Thyroid gland (tissue), 4 donors: ENCODE measurements around the gene NFATC4. TPM values are rescaled to one million over a fixed set of nuclear protein-coding genes. Genes with fewer than 3 reads are reported as not detected.
A peak's percentile ranks its signal among the peaks of the same experiment; 100 is the strongest.

ENCODE experiments used
- DNase-seq, 2 donors: peaks; one replicate each; pipeline ENCODE4 v3.0.0-alpha.2; 2019
- H3K27ac ChIP-seq, 3 donors: fragments of 200-600 bp; sonication (generic); 1 replicate in 2 of 3; 2 replicates in 1 of 3; pipeline ENCODE4 v1.5.1; 2016 to 2019; ENCODE audit warnings: mild to moderate bottlenecking in 1 of 3, moderate library complexity in 1 of 3
- H3K27me3 ChIP-seq: fragments of 200-600 bp; sonication (generic); one replicate; pipeline ENCODE4 v1.5.1; 2019
- H3K36me3 ChIP-seq, 2 donors: fragments of 200-600 bp; sonication (generic); one replicate each; pipeline ENCODE4 v1.5.1; 2016 to 2019
- H3K4me1 ChIP-seq, 2 donors: fragments of 200-600 bp; sonication (generic); one replicate each; pipeline ENCODE4 v1.5.1; 2017 to 2019
- H3K4me3 ChIP-seq, 3 donors: fragments of 200-600 bp; sonication (generic); replicated peaks in 1 of 3; 1 replicate in 2 of 3; 2 replicates in 1 of 3; pipeline ENCODE4 v1.5.1; 2016; ENCODE audit warnings: mild to moderate bottlenecking in 1 of 3
- H3K9me3 ChIP-seq: fragments of 200-600 bp; sonication (generic); one replicate; pipeline ENCODE4 v1.5.1; 2017
- CTCF ChIP-seq, 6 experiments: fragments of 200-600 bp in 3 of 6; fragments of 450-650 bp in 3 of 6; sonication (generic) in 3 of 6; IDR thresholded peaks; one replicate each; pipeline ENCODE4 v1.5.1; 2016 to 2019; ENCODE audit warnings: antibody characterized with exemption in 6 of 6, mild to moderate bottlenecking in 2 of 6, inconsistent platforms in 1 of 6, moderate library complexity in 1 of 6
- POLR2A ChIP-seq, 2 donors: fragments of 450-650 bp; IDR thresholded peaks; one replicate each; pipeline ENCODE4 v1.6.1; 2017; ENCODE audit warnings: antibody characterized with exemption in 2 of 2, mild to moderate bottlenecking in 2 of 2, moderate library complexity in 1 of 2
- WGBS, 2 donors: methylation state at CpG; one replicate each; pipeline ENCODE4 v1.1.5; 2017; 5-methylcytosine and 5-hydroxymethylcytosine counted together
- intact Hi-C: fragments of 100-400 bp; cut with DNase I; formaldehyde crosslinking; loops from one replicate; pipeline ENCODE4 v1.15.1; 2023
- total RNA-seq, 4 donors: library from RNA; depleted of rRNA; stranded (reverse); fragments of >200 nt; gene quantifications; one replicate each; pipeline ENCODE4 v1.2.3, GENCODE V29; 2016

Gene NFATC4
- total RNA-seq: 10 to 100 TPM; 19.4 to 41.3 (median 38.6) TPM

- Histone ChIP-seq H3K36me3 (no peaks in the 10 kb centered on the region), H3K9me3 (no peaks in the 10 kb centered on the region), H3K4me3 (peak within 1 kb of the TSS; percentile 24 to 91 (median 80)), H3K4me1 (peaks cover 17 to 19% of the 10 kb centered on the region in 2 donors), H3K27ac (peak within 1 kb of the TSS; percentile 94 to 96 (median 95)), H3K27me3 (no peaks in the 10 kb centered on the region)
- TF ChIP-seq POLR2A (IDR thresholded peaks at IDR 0.05) (no peak), CTCF (IDR thresholded peaks at IDR 0.05) (no peak)
- DNase-seq: peak; percentile 77 to 80
- intact Hi-C loops: loop anchor here (2.0 to 5.0 kb wide), 2 partner anchors 35 to 63 kb away; no protein-coding TSS in a partner anchor
- 2 to 5% methylated on average over 17 to 21 of the region's 21 CpGs for WGBS, 2 donors
Measured at GRCh38 chr14:24367514-24368211, at the start of gene NFATC4. Gene NFATC4 (plus strand): TSS chr14:24368184. CDS start chr14:24368341, 157 bp downstream.

- TF ChIP-seq CTCF (IDR thresholded peaks at IDR 0.05): no peak
- TF ChIP-seq POLR2A (IDR thresholded peaks at IDR 0.05): no peak
- no peak for DNase-seq
- no peak overlapping the region for H3K4me3 ChIP-seq
- H3K27ac ChIP-seq: no peak overlapping the region
- no peaks in the 10 kb centered on the region for H3K27me3 ChIP-seq
- WGBS, 2 donors: 84% methylated on average over 14 of the region's 14 CpGs
- no peaks in the 10 kb centered on the region for H3K9me3 ChIP-seq
- intact Hi-C loops: no loop called here
- H3K4me1 ChIP-seq: peaks cover 0 to 9% of the 10 kb centered on the region in 2 donors
- H3K36me3 ChIP-seq: no peaks in the 10 kb centered on the region
Measured at GRCh38 chr14:24321212-24321975, 46.6 kb upstream of the NFATC4 start.

GRCh38 chr14:24322672-24323071 lies 45.3 kb upstream of the NFATC4 start:
- intact Hi-C loops: no loop called here
- no peak for DNase-seq
- no peaks in the 10 kb centered on the region for H3K9me3 ChIP-seq
- H3K4me3 ChIP-seq: no peak overlapping the region
- TF ChIP-seq POLR2A (IDR thresholded peaks at IDR 0.05) (no peak), CTCF (IDR thresholded peaks at IDR 0.05) (no peak)
- H3K27ac ChIP-seq: no peak overlapping the region
- H3K27me3 ChIP-seq: no peaks in the 10 kb centered on the region
- no peaks in the 10 kb centered on the region for H3K36me3 ChIP-seq
- WGBS, 2 donors: 79 to 98% methylated on average over 5 to 10 of the region's 10 CpGs
- no peaks in the 10 kb centered on the region for H3K4me1 ChIP-seq

- intact Hi-C loops: no loop called here
- Histone ChIP-seq H3K36me3 (no peaks in the 10 kb centered on the region), H3K4me3 (no peak overlapping the region), H3K9me3 (no peaks in the 10 kb centered on the region), H3K27me3 (no peaks in the 10 kb centered on the region), H3K27ac (no peak overlapping the region), H3K4me1 (no peaks in the 10 kb centered on the region)
- TF ChIP-seq CTCF (IDR thresholded peaks at IDR 0.05): no peak
- TF ChIP-seq POLR2A (IDR thresholded peaks at IDR 0.05): no peak
- 65 to 79% methylated on average over 3 of the region's 3 CpGs for WGBS, 2 donors
- no peak for DNase-seq
Measured at GRCh38 chr14:24323341-24323740, 44.6 kb upstream of the NFATC4 start.

GRCh38 chr14:24324024-24324423 lies 44.0 kb upstream of the NFATC4 start:
- Histone ChIP-seq H3K4me1 (no peaks in the 10 kb centered on the region), H3K4me3 (no peak overlapping the region), H3K27me3 (no peaks in the 10 kb centered on the region), H3K9me3 (no peaks in the 10 kb centered on the region), H3K27ac (no peak overlapping the region), H3K36me3 (no peaks in the 10 kb centered on the region)
- intact Hi-C loops: no loop called here
- DNase-seq: no peak
- TF ChIP-seq POLR2A (IDR thresholded peaks at IDR 0.05) (no peak), CTCF (IDR thresholded peaks at IDR 0.05) (no peak)
- WGBS, 2 donors: 72 to 89% methylated on average over 5 of the region's 6 CpGs
